Lung (tissue), 12 donors: ENCODE data around the gene ST8SIA4. TPM values are rescaled to one million over a fixed set of nuclear protein-coding genes. Genes with fewer than 3 reads are reported as not detected.
A peak's percentile ranks its signal among the peaks of the same experiment; 100 is the strongest.
"Not testable (repeated sequence)": the region's sequence is repeated elsewhere in the genome, so short reads cannot be mapped to it uniquely, and the experiment has no call there.

Experiments used
- ATAC-seq: fragments of 200-7000 bp; cut with Tn5 transposase; one replicate; pipeline ENCODE4 v1.9.1; 2020; ENCODE audit warnings: moderate number of reproducible peaks; ENCODE audit not compliant: insufficient read depth, low FRiP score
- DNase-seq, 3 donors: peaks; one replicate each; pipeline ENCODE4 v3.0.0-alpha.2; 2013 to 2017
- H3K27ac ChIP-seq, 2 donors: one replicate each; pipeline ENCODE4 v1.5.1; 2013; ENCODE audit warnings: mild to moderate bottlenecking in 2 of 2, moderate library complexity in 2 of 2, control low read depth in 1 of 2, inconsistent platforms in 1 of 2, low read depth in 1 of 2, low read length in 1 of 2
- H3K27me3 ChIP-seq, 3 donors: one replicate each; pipeline ENCODE4 v1.5.1; 2013; ENCODE audit warnings: low read length in 2 of 3; ENCODE audit not compliant: control insufficient read depth in 3 of 3, insufficient read depth in 3 of 3
- H3K36me3 ChIP-seq, 4 donors: one replicate each; pipeline ENCODE4 v1.5.1; 2013; ENCODE audit warnings: low read length in 4 of 4, mild to moderate bottlenecking in 1 of 4, moderate library complexity in 1 of 4; ENCODE audit not compliant: control insufficient read depth in 4 of 4, insufficient read depth in 4 of 4
- H3K4me1 ChIP-seq, 5 donors: one replicate each; pipeline ENCODE4 v1.5.1; 2013; ENCODE audit warnings: low read length in 5 of 5, mild to moderate bottlenecking in 2 of 5, moderate library complexity in 1 of 5; ENCODE audit not compliant: control insufficient read depth in 5 of 5, insufficient read depth in 5 of 5
- H3K4me3 ChIP-seq: one replicate; pipeline ENCODE4 v1.5.1; 2013; ENCODE audit warnings: mild to moderate bottlenecking, control low read depth, moderate library complexity
- H3K9ac ChIP-seq, 2 donors: one replicate each; pipeline ENCODE4 v1.5.1; 2013; ENCODE audit warnings: low read length in 2 of 2, control low read depth in 1 of 2; ENCODE audit not compliant: insufficient read depth in 1 of 2
- H3K9me3 ChIP-seq, 4 donors: one replicate each; pipeline ENCODE4 v1.5.1; 2013; ENCODE audit warnings: low read length in 3 of 4, mild to moderate bottlenecking in 1 of 4, moderate library complexity in 1 of 4; ENCODE audit not compliant: control insufficient read depth in 4 of 4, insufficient read depth in 3 of 4
- CTCF ChIP-seq: IDR thresholded peaks from 2 replicates; pipeline ENCODE4 v1.5.1; 2012; ENCODE audit warnings: mild to moderate bottlenecking; ENCODE audit errors: control extremely low read depth, extremely low read depth
- WGBS, 2 donors: extraction: QIAGEN DNeasy Blood & Tissue Kit; methylation state at CpG; one replicate each; pipeline ENCODE4 v1.1.7; 2013; 5-methylcytosine and 5-hydroxymethylcytosine counted together
- polyA plus RNA-seq, 2 donors: library from polyadenylated mRNA; stranded (reverse); fragments of 200-250 nt; gene quantifications; one replicate each; pipeline ENCODE4 v1.2.1, GENCODE V29; 2013
- total RNA-seq, 2 donors: library from RNA; depleted of rRNA in 1 of 2; stranded (reverse); fragments of >200 nt in 1 of 2; gene quantifications; one replicate each; pipeline ENCODE4 v1.2.1, GENCODE V29; 2014 to 2021
- donor health status: control.
- donor health status: control.
- donor health status: Bipolar disorder and iron deficiency.
- donor health status: healthy.
- donor health status: DM: yes; HTN: yes; CAD: no.

The ST8SIA4 gene
- total and polyA plus RNA-seq, 4 donors, result 4.2 to 22.1 (median 14.2) TPM

DNA sequence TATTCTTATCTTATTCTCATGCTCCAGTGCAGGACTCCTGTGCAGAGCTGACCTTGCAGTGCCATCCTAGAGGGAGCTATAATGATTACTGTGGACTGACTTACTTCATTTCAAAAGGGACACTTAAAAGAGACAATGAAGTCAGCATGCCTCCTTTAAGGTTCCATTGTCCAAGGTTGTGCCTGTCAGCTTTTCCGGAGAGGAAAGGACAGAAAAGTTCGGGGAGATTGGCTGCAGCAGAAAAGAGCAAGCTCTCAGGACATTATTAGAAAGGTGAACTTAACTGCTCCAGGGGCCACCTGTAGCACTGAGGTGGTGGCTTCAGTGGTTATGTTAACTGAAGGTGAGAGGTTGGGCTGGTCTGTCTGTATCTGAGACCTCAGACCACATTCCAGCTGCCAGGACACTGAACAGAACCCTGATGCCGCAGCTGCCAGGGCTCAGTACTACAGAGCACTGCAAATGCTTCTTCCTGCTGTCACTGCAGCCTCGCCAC lies 112.9 kb downstream of the ST8SIA4 start:
- Histone ChIP-seq H3K9ac (no peak overlapping the region), H3K4me1 (peaks cover 0 to 3% (median 0%) of the 10 kb centered on the region in 5 donors), H3K27me3 (no peaks in the 10 kb centered on the region), H3K9me3 (peaks cover 0 to 17% (median 0%) of the 10 kb centered on the region in 4 donors), H3K36me3 (no peaks in the 10 kb centered on the region), H3K4me3 (no peak overlapping the region), H3K27ac (no peak overlapping the region)
- no peak for ATAC-seq
- no peak for DNase-seq
- TF ChIP-seq CTCF, result no peak
- 52 to 81% methylated on average over 4 of the region's 4 CpGs for WGBS, 2 donors

DNA sequence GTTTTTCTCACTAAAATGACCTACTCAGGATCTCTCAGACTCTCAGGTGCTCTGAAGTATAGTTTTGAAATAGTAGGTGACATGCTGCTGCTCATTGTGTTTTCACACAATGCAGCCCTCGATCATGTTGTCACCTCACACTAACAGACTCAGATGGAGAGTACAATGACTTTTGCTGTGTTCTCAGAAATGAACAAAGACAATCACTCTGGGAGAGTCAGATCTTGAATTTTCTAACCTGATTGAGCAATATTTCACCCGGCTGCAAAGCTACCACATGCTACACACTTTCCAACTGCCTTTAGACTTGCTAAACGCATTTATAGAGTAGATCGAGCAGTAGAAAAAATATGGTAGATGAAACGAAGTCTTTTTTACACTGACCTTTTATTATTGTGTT lies 113.4 kb downstream of the ST8SIA4 start:
- Histone ChIP-seq H3K27ac (no peak overlapping the region), H3K36me3 (no peaks in the 10 kb centered on the region), H3K27me3 (no peaks in the 10 kb centered on the region), H3K4me3 (no peak overlapping the region), H3K9me3 (peaks cover 0 to 17% (median 0%) of the 10 kb centered on the region in 4 donors), H3K4me1 (peaks cover 0 to 3% (median 0%) of the 10 kb centered on the region in 5 donors), H3K9ac (no peak overlapping the region)
- DNase-seq, result no peak
- ATAC-seq, result no peak
- no peak for TF ChIP-seq CTCF
- WGBS, 2 donors, result 54 to 56% methylated on average over 5 of the region's 5 CpGs

GRCh38 chr5:100788417-100788816 lies 114.7 kb downstream of the ST8SIA4 start:
- WGBS, 2 donors, result 85 to 98% methylated on average over 2 of the region's 2 CpGs
- ATAC-seq (no peak), DNase-seq (peak in 1 of 3 donors; percentile 21)
- Histone ChIP-seq H3K27ac (no peak overlapping the region), H3K36me3 (no peaks in the 10 kb centered on the region), H3K4me1 (peaks cover 0 to 3% (median 0%) of the 10 kb centered on the region in 5 donors), H3K9ac (no peak overlapping the region), H3K27me3 (no peaks in the 10 kb centered on the region), H3K4me3 (no peak overlapping the region), H3K9me3 (peaks cover 0 to 4% (median 0%) of the 10 kb centered on the region in 4 donors)
- no peak for TF ChIP-seq CTCF

GRCh38 chr5:100787648-100788047 lies 115.4 kb downstream of the ST8SIA4 start:
- no peak overlapping the region for H3K4me3 ChIP-seq
- no peak for TF ChIP-seq CTCF
- no peak overlapping the region for H3K27ac ChIP-seq
- H3K27me3 ChIP-seq, result no peaks in the 10 kb centered on the region
- DNase-seq (no peak), ATAC-seq (no peak)
- WGBS, 2 donors, result 97 to 100% methylated on average over 2 of the region's 2 CpGs
- H3K4me1 ChIP-seq, result peaks cover 0 to 3% (median 0%) of the 10 kb centered on the region in 5 donors
- no peaks in the 10 kb centered on the region for H3K36me3 ChIP-seq
- H3K9ac ChIP-seq, result no peak overlapping the region
- H3K9me3 ChIP-seq, result peaks cover 0 to 4% (median 0%) of the 10 kb centered on the region in 4 donors

DNA sequence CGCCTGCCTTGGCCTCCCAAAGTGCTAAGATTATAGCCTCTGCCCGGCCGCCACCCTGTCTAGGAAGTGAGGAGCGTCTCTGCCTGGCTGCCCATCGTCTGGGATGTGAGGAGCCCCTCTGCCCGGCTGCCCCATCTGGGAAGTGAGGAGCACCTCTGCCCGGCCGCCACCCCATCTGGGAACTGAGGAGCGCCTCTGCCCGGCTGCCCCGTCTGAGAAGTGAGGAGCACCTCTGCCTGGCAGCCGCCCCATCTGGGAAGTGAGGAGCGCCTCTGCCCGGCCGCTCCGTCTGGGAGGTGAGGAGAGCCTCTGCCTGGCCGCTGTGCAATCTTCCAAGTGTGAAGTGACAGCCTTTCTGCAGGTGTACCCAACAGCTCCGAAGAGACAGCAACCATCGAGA lies 117.5 kb downstream of the ST8SIA4 start:
- 96 to 97% methylated on average over 15 to 19 of the region's 19 CpGs for WGBS, 2 donors
- H3K4me3 ChIP-seq, DNase-seq, H3K36me3 ChIP-seq, H3K27ac ChIP-seq, H3K9ac ChIP-seq, H3K9me3 ChIP-seq, H3K4me1 ChIP-seq, ATAC-seq, H3K27me3 ChIP-seq: not testable (repeated sequence)
